CD4-positive, alpha-beta T cell treated with Interleukin-4 for 4 hours (primary cell): ENCODE results near the gene ANKS3.

Experiments
- DNase-seq: peaks from one replicate; pipeline ENCODE4 v3.0.0-alpha.2; 2020

ANKS3 gene

GRCh38 chr16:4694642-4695451 is 39.2 kb downstream of the ANKS3 start:
- no peak for DNase-seq

DNA sequence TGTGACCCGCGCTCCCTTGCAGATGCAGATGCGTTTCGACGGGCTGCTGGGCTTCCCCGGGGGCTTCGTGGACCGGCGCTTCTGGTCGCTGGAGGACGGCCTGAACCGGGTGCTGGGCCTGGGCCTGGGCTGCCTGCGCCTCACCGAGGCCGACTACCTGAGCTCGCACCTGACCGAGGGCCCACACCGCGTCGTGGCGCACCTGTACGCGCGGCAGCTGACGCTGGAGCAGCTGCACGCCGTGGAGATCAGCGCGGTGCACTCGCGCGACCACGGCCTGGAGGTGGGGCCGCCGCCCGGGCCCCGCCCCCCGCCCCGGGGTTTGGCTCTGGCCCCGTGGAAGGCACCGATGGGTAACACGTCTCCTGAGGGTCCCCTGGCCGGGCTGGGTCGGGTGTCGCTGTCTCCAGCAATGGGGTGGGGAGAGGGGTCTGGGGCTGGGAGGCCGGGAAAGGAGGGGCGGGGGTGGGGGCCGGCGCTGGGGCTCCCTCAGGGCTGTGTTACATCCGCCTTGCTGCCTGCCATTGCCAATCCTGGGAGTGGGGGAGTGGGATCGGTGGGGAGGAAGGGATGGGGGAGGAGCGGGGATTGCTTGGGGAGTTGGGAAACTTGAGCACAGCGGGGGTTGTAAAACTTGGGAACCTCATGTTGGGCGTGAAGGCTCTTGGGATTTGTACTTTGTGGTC is 40.0 kb downstream of the ANKS3 start:
- peak; percentile 56 for DNase-seq

DNA sequence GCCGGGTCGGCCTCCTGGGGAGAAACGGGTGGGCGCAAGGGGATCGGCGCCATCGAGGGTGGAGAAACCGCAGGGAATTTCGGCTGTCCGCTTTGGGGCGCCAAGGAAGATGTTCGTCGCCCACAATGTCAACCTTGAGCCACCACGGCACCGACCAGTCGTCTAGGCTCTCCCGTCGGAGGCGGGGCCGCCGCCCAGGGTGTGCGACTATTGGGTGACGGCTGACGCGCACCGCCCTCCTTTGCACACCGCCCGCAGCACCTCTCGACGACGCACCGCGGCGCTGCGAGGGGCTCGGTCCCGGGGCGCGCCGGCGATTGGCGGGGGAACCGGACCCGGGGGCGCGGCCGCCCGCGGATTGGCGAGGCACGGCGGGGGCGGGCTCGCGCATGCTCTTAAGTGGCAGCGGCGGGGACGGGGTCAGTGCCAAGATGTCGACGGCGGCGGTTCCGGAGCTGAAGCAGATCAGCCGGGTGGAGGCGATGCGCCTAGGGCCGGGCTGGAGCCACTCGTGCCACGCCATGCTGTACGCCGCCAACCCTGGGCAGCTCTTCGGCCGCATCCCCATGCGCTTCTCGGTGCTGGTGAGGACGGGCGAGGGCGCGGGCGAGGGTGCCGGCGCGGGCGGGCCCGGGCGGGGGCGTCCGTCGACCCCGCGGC is 40.6 kb downstream of the ANKS3 start, which contains the start of gene NUDT16L1:
TSS of gene NUDT16L1 (plus strand) at position 267 of the 660 bp plus-strand sequence. CDS start at position 432, 165 bp downstream.
- DNase-seq: peak; percentile 95

- DNase-seq: no peak
These were observed 41.4 kb downstream of the ANKS3 start for GRCh38 chr16:4692460-4693295.

DNA sequence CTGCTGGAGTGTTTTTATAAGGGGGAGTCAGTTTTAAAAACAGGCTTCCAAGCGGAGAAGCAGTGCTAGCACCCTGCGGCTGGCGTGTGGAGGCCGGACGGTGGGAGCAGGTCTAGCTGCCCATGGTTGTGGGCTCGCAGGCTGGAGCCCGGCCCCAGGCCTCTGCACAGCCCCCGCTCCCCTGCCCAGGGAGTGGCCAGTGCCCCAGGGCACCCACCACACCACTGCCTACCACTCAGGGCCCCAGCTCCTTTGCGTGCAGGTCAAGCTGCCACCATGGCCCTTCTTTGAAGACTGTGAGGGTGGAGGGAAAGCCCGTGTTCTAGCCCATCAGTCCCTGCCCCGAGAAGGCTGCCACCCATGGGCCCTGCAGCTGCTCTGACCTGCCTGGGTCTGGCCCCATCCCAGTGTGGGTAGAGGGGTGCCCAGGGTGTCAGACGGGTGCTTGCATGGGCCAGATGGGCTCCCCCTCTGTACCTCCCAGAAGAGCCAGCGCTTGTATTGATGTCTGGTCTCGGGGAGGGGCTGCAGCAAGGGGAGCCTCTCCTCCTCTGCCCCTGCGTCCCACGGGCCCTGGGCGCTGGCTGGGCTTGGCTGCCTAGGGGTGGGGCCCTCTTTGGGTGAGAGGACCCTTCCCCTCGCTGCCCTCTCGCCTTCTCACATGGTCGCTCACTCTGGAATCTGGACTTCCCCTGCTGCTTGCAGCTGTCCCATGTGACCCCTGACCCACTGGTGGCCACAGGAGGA is 42.2 kb downstream of the ANKS3 start:
- DNase-seq: no peak

DNA sequence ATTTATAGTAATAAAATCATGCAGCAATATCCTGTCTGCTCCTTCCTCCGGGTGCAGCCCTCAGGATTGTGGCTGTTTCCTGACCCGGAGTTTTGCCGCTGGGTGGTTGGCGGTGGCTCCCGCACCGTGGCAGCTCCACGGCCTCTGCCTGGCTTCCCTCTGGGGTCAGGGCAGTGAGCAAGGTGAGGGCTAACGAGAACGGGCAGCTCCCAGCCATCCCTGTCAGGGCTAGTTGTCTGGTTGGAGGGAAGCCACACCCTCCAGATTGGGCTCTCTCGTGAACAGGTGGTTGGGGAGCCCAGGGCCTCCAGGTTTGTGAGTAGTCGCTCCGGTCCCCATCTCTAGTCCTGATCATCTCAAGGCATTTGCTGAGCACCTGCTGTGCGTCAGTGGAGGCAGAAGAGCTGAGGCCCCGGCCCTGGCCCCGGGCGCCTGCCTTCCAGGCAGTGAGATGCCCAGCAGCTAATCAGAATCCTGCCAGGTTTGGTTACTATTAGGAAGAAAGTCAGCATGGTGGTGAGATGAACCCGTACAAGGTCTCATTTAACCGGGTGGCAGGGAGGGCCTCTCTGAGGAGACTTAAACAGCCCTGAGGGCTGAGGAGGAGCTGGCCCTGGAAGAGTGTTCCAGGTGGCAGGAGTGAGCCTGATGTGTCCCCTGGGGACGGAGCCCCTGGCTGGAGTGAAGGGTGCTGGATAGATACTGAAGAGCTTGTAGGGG is 43.0 kb downstream of the ANKS3 start:
- no peak for DNase-seq

DNA sequence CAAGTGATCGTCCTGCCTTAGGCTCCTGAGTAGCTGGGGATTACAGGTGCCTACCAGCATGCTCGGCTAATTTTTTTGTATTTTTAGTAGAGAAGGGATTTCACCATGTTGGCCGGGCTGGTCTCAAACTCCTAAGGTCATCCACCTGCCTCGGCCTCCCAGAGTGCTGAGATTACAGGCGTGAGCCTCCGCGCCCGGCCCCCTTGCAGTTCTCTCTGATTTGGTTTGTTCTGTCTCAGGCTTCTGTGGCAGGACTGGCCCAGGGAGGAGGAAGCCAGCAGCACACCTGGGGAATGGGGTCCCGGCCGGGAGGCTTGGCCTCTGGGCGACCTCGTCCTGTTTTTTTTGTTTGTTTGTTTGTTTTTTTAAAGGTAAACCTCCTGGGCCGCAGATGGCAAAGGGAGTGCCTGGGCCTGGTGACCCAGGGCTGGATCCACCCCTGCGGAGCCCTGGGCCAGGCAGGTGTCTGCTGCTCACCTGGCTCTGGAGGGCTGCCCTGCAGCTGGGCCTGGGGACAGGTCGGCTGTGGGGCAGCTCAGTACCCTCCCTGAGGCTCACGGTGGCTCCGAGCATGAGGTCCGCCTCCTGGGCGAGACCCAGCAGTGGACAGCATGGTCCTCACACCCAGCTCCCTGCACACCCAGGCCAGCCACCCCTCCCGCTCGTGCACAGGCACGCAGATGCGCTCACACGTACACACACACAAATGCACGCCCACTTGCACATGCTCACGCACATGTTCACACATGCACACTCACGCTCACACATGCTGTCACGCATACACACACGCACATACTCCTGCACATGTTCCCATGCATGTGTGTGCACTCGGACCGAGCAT is 44.0 kb downstream of the ANKS3 start:
- no peak for DNase-seq

- no peak for DNase-seq
These were observed 44.9 kb downstream of the ANKS3 start for GRCh38 chr16:4689091-4689671.

GRCh38 chr16:4688674-4689045 is 45.4 kb downstream of the ANKS3 start:
- no peak for DNase-seq

DNA sequence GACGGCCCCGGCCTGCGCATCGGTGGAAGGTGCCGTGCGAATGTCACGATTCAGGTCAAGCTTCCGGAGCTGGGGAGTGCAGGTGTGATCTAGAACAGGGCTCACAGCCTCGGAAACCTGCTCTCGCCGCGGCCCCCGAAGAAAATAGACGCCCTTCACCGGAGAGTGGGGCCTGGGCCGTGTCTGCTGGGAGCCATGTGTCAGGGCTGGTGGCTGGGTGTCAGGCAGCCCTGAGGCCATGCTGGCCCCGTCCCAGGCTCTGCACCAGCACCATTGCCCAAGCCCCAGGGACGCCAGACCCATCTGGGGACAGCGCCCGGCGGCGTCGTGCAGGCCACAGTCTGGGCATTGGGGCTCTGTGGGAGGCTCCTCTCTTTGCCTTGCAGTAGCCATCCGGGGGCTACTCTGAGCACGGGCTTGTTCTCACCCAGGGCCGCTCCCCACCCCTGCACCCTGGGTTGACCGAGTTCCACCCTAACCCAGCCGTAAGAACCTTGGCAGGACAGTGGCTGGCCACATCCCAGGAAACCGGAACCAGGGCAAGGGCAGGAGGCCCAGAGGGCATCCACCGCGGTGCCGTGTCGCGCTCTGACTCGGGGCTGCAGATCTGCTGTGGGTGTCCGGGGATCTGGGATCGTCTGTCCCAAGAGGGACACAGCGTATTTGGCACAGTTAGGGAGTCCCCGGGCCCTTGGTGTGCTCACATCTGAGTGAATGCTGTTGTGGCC is 46.0 kb downstream of the ANKS3 start:
- no peak for DNase-seq

- no peak for DNase-seq
These were observed 46.7 kb downstream of the ANKS3 start for GRCh38 chr16:4687416-4687815.

DNA sequence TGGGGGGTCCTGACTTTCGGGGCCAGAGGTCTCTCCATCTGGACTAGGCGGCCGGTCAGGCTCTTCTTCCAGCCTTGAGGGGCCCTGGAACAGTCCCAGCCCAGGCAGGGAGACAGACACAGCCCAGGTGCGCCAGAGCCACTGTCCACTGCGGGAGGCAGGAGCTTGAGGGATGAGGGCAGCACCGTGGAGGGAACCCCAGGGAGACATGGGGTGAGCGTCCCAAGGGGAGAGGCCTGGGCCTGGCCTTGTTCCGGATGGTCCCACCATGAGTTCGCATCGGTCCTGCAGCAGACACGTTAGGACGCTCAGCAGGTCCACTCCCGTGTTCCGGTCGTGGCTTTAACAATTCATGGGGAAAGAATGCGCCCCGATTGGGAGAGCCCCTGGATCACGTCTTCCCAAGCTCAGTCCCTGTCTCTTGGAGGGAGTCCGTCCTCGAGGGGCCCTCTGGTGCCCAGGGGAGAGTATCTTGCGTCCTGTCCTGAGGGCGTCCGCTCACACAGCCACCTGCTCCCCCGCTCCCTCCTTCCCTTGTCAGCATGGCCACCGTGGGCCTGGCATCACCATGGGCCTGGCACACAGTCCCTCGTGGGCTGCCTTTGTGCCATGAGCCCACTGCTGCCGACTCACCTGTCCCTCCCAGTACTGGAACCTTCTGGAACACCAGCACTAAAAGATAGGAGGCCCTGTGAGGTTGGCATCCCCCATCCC is 47.4 kb downstream of the ANKS3 start:
- DNase-seq: no peak

- DNase-seq: no peak
These were observed 48.1 kb downstream of the ANKS3 start for GRCh38 chr16:4685776-4686496.

DNA sequence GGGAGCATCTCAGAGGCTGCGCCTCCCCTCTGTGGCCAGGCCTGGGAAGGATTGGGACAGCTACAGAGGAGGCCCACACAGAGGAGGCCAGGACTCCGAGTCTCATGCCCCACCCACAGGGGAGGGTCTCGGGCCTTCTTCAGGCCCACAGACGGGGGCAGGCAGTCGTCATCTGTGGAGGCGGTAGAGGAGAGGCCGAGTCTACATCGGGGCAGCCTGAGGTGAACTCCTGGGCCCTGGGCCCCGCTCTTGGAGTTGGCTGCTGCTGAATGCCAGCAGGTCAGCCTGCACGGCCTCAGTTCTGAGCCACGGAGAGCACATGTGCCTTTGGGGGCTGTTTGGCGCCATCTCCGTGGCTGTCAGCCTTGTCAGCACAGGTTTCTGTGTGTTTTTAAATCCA is 48.8 kb downstream of the ANKS3 start:
- no peak for DNase-seq

GRCh38 chr16:4684763-4685162 is 49.3 kb downstream of the ANKS3 start:
- DNase-seq: no peak

- no peak for DNase-seq
These were observed 49.9 kb downstream of the ANKS3 start for GRCh38 chr16:4684058-4684715.
